Lung (tissue), 12 donors: ENCODE results near the gene PEX14. TPM values are rescaled to one million over a fixed set of nuclear protein-coding genes. Genes with fewer than 3 reads are reported as not detected.

ENCODE experiments used
- ATAC-seq: fragments of 200-7000 bp; cut with Tn5 transposase; one replicate; pipeline ENCODE4 v1.9.1; 2020; ENCODE audit warnings: moderate number of reproducible peaks; ENCODE audit not compliant: insufficient read depth, low FRiP score
- DNase-seq, 3 donors: peaks; one replicate each; pipeline ENCODE4 v3.0.0-alpha.2; 2013 to 2017
- H3K27ac ChIP-seq, 2 donors: one replicate each; pipeline ENCODE4 v1.5.1; 2013; ENCODE audit warnings: mild to moderate bottlenecking in 2 of 2, moderate library complexity in 2 of 2, control low read depth in 1 of 2, inconsistent platforms in 1 of 2, low read depth in 1 of 2, low read length in 1 of 2
- H3K27me3 ChIP-seq, 3 donors: one replicate each; pipeline ENCODE4 v1.5.1; 2013; ENCODE audit warnings: low read length in 2 of 3; ENCODE audit not compliant: control insufficient read depth in 3 of 3, insufficient read depth in 3 of 3
- H3K36me3 ChIP-seq, 4 donors: one replicate each; pipeline ENCODE4 v1.5.1; 2013; ENCODE audit warnings: low read length in 4 of 4, mild to moderate bottlenecking in 1 of 4, moderate library complexity in 1 of 4; ENCODE audit not compliant: control insufficient read depth in 4 of 4, insufficient read depth in 4 of 4
- H3K4me1 ChIP-seq, 5 donors: one replicate each; pipeline ENCODE4 v1.5.1; 2013; ENCODE audit warnings: low read length in 5 of 5, mild to moderate bottlenecking in 2 of 5, moderate library complexity in 1 of 5; ENCODE audit not compliant: control insufficient read depth in 5 of 5, insufficient read depth in 5 of 5
- H3K4me3 ChIP-seq: one replicate; pipeline ENCODE4 v1.5.1; 2013; ENCODE audit warnings: mild to moderate bottlenecking, control low read depth, moderate library complexity
- H3K9ac ChIP-seq, 2 donors: one replicate each; pipeline ENCODE4 v1.5.1; 2013; ENCODE audit warnings: low read length in 2 of 2, control low read depth in 1 of 2; ENCODE audit not compliant: insufficient read depth in 1 of 2
- H3K9me3 ChIP-seq, 4 donors: one replicate each; pipeline ENCODE4 v1.5.1; 2013; ENCODE audit warnings: low read length in 3 of 4, mild to moderate bottlenecking in 1 of 4, moderate library complexity in 1 of 4; ENCODE audit not compliant: control insufficient read depth in 4 of 4, insufficient read depth in 3 of 4
- WGBS, 2 donors: extraction: QIAGEN DNeasy Blood & Tissue Kit; methylation state at CpG; one replicate each; pipeline ENCODE4 v1.1.7; 2013; 5-methylcytosine and 5-hydroxymethylcytosine counted together
- polyA plus RNA-seq, 2 donors: library from polyadenylated mRNA; stranded (reverse); fragments of 200-250 nt; gene quantifications; one replicate each; pipeline ENCODE4 v1.2.1, GENCODE V29; 2013
- total RNA-seq, 2 donors: library from RNA; depleted of rRNA in 1 of 2; stranded (reverse); fragments of >200 nt in 1 of 2; gene quantifications; one replicate each; pipeline ENCODE4 v1.2.1, GENCODE V29; 2014 to 2021
- TF ChIP-seq, protein P1 (sequence below): IDR thresholded peaks from 2 replicates; pipeline ENCODE4 v1.5.1; 2012; ENCODE audit warnings: mild to moderate bottlenecking; ENCODE audit errors: control extremely low read depth, extremely low read depth
- donor health status: control.
- donor health status: control.
- donor health status: Bipolar disorder and iron deficiency.
- donor health status: healthy.
- donor health status: DM: yes; HTN: yes; CAD: no.

Gene PEX14
- total and polyA plus RNA-seq, 4 donors = 18.1 to 29.2 (median 20.8) TPM

DNA sequence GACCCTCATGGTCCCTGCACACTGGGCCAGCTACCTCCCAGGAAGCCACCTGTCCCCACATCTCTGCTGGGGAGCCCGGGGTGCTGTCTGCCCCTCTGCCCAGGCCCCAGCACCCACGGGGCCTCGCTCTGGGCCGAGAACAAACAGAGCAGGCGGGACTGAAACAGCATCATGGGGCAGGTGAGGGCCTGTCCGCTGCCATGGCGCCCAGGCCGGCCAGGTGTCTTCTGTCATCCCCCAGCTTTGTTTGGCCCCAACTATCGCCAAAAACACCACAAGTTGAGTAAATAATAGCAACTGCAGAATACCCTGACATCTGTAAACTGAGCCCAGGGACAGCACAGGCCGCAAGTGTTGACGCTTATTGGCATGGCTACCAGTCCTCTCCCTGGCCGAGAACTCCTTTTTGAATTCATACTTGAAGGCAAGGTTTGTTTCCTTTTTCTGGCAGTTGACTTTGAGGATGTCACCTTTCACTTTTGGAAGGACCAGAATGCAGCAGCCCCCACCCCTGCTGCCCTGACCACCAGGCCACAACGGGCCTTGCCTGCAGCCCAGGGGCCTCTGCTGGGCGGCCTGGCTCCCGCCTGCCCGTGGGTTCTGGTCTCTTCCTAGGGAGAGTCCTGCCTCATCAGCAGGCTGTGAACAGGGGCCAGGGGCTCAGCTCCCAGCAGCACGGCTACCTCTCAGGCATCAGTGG, 169.0 kb downstream of the PEX14 start:
- H3K9me3 ChIP-seq = peaks cover 0 to 7% (median 0%) of the 10 kb centered on the region in 4 donors
- H3K4me3 ChIP-seq = no peak overlapping the region
- peaks cover 0 to 6% (median 0%) of the 10 kb centered on the region in 3 donors for H3K27me3 ChIP-seq
- DNase-seq (peak in 1 of 3 donors; percentile 22), ATAC-seq (no peak)
- WGBS, 2 donors = 89 to 90% methylated on average over 17 of the region's 17 CpGs
- peak overlapping the region in 1 of 2 donors; percentile 21 for H3K27ac ChIP-seq
- H3K36me3 ChIP-seq = peaks cover 0 to 77% (median 0%) of the 10 kb centered on the region in 4 donors
- no peak overlapping the region for H3K9ac ChIP-seq
- TF ChIP-seq, protein P1, sequence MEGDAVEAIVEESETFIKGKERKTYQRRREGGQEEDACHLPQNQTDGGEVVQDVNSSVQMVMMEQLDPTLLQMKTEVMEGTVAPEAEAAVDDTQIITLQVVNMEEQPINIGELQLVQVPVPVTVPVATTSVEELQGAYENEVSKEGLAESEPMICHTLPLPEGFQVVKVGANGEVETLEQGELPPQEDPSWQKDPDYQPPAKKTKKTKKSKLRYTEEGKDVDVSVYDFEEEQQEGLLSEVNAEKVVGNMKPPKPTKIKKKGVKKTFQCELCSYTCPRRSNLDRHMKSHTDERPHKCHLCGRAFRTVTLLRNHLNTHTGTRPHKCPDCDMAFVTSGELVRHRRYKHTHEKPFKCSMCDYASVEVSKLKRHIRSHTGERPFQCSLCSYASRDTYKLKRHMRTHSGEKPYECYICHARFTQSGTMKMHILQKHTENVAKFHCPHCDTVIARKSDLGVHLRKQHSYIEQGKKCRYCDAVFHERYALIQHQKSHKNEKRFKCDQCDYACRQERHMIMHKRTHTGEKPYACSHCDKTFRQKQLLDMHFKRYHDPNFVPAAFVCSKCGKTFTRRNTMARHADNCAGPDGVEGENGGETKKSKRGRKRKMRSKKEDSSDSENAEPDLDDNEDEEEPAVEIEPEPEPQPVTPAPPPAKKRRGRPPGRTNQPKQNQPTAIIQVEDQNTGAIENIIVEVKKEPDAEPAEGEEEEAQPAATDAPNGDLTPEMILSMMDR = no peak
- peaks cover 0 to 21% (median 2%) of the 10 kb centered on the region in 5 donors for H3K4me1 ChIP-seq

DNA sequence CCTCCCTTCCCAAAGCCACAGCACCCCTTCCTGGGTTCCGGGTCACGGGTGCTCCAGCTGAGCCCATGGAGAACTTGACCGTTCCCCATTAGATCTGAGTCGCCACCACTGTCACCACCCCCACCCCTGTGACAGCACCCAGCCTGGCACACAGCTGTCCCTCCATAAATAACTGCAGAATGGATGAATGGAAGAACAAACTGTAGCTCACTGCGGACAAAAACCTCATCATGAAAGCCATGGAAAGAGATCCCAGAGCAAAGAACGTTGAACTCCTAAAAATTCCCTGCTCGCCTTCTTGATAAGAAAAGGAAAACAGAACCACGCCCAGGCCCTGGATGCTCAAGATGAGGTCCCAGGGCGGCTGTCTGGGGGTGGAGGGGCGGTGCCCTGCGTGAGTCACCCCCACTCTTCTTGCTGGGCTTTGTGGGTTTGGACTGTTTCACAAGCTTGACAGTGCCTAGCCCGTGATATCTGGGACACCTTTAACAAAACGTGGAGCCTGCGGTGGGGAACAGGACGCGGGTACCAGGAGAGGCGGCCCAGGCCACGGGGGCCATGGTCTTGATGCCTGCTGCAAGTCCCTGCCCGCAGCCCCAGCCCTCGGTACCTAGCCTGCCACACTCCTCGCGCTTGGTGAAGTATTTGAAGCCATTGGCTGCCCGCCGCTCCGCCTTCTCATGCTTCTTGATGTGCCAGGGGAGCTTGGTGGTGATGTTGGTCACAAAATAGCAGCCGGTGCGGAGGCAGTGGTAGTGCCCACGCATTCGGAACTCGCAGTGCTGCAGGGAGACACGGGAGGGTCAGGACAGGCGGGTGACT, 169.8 kb downstream of the PEX14 start:
- H3K9ac ChIP-seq = no peak overlapping the region
- peaks cover 0 to 3% (median 0%) of the 10 kb centered on the region in 4 donors for H3K9me3 ChIP-seq
- H3K27ac ChIP-seq = no peak overlapping the region
- ATAC-seq = no peak
- peaks cover 0 to 3% (median 0%) of the 10 kb centered on the region in 3 donors for H3K27me3 ChIP-seq
- TF ChIP-seq, protein P1 = no peak
- H3K36me3 ChIP-seq = peaks cover 0 to 78% (median 0%) of the 10 kb centered on the region in 4 donors
- 91% methylated on average over 32 of the region's 32 CpGs for WGBS, 2 donors
- H3K4me1 ChIP-seq = peaks cover 0 to 25% (median 1%) of the 10 kb centered on the region in 5 donors
- no peak overlapping the region for H3K4me3 ChIP-seq
- no peak for DNase-seq

DNA sequence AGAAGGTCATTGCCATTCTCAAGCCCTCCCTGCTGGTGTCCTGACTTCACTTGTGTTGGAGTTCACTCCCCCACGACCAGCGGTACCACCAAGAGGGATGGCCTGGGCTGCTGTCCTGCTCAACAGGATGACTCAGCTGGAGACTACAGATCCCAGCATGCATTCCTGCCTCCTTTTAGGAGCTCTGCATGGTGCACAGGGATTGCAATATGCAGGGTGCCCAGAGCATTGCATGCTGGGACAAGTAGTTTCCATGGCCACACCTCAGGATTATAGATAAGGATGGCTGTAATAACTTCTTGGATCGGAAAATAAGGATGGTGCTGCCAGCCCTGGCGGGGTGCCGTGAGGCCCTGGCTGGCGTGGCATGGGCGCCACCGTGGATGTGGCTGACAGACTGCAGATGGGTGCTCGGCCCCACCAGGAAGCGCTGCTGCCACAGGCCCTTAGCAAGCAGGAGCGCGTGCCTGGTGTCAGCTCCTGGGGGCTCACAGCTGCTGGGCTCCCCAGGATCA, 171.7 kb downstream of the PEX14 start:
- Histone ChIP-seq H3K4me3 (no peak overlapping the region), H3K4me1 (peaks cover 0 to 22% (median 7%) of the 10 kb centered on the region in 5 donors), H3K36me3 (peaks cover 0 to 71% (median 0%) of the 10 kb centered on the region in 4 donors), H3K27ac (no peak overlapping the region), H3K9ac (no peak overlapping the region), H3K9me3 (no peaks in the 10 kb centered on the region), H3K27me3 (peaks cover 0 to 2% (median 0%) of the 10 kb centered on the region in 3 donors)
- 93 to 94% methylated on average over 12 of the region's 12 CpGs for WGBS, 2 donors
- peak in 1 of 3 donors; percentile 34 for DNase-seq
- ATAC-seq = no peak
- TF ChIP-seq, protein P1 = no peak
